NCI-H446 (cell line): ENCODE measurements around the gene CDH8.

Source experiments
- DNase-seq, 2 experiments: peaks; one replicate each; lab custom pipeline; 2025; lab: John Stamatoyannopoulos, UW

The CDH8 gene

DNA sequence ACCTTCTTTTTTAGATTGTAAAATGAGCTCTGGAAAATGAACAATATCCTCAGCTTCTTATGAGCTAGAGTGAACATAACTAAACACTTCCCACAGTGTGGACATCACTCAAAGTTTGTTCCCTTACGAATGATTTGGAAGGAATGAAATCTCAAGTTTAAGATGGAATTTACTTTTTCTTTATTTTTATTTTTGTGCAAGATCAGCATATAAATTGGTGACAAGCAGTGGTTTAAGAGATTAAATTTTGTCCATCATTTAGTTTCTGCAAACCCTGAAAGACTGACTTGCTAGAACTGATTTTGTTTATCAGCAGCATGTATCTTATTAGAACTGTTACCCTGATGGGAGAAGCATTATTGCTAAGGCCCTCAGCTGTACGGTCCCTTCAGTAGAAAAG is 420.1 kb downstream of the CDH8 start:
- DNase-seq = no peak

DNA sequence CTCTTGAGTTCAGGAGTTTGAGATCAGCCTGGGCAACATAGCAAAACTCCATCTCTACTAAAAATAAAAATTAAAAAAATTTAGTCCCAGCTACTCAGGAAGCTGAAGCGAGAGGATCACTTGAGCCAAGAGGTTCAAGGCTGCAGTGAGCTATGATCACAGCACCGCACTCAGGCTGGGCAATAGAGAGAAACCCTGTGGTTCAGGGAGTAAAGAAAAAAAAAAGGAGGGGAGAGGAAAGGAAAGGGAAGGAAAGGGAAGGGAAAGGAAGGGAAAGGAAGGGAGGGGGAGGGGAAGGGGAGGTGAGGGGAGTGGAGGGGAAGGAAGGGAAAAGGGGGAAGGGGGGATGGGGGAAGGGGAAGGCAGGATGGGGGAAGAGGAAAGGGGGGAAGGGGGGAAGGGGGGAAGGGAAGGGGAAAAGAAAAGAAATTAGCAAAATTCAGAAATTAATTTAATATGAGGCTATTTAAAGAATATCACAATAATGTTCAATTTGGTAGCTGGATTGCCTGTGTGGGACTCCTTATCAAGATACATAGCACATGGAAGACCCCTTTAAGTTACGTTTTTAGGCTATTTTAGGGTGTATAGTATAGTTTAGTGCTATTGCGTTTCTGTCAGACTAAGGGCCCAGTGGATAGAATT is 424.3 kb downstream of the CDH8 start:
- DNase-seq = no peak

DNA sequence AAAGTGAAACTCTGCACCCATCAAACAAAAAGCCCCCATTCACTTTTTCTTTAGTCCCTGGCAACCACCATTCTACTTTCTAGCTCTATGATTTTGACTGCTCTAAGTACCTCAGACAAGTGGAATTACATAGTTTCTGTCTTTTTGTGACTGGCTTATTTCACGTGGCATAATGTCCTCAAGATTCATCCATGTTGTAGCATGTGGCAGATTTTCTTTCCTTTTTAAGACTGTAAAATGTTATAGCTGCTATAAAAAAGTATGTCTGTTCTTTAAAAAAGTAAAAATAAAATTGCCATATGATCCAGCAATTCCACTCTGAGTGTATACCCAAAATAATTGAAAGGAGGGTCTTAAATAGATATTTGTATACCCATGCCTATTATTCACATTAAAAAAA is 429.7 kb downstream of the CDH8 start:
- no peak for DNase-seq
